Stimulated activated CD8-positive, alpha-beta memory T cell treated with anti-CD3 and anti-CD28 coated beads, Interleukin-12 subunit alpha, Interleukin-12 subunit beta, amount 100 ng/mL, for 1 hour (primary cell): ENCODE data around the gene HARS2.
"Not testable (repeated sequence)": the region's sequence is repeated elsewhere in the genome, so short reads cannot be mapped to it uniquely, and the experiment has no call there.

Experiments
- DNase-seq: peaks from one replicate; pipeline ENCODE4 v3.0.0-alpha.2; 2020; ENCODE audit warnings: low read depth

HARS2 gene

GRCh38 chr5:140690941-140691924, at the start of gene HARS2, which contains the start of gene HARS1:
Gene HARS2, plus strand, starts transcription at chr5:140691455. Its CDS starts 194 bp downstream, at chr5:140691649.
Gene HARS1, minus strand, starts transcription at chr5:140691370. Its CDS starts 66 bp downstream, at chr5:140691304.
- DNase-seq, result peak; percentile 72

GRCh38 chr5:140641716-140642115, 49.5 kb upstream of the HARS2 start:
- no peak for DNase-seq

DNA sequence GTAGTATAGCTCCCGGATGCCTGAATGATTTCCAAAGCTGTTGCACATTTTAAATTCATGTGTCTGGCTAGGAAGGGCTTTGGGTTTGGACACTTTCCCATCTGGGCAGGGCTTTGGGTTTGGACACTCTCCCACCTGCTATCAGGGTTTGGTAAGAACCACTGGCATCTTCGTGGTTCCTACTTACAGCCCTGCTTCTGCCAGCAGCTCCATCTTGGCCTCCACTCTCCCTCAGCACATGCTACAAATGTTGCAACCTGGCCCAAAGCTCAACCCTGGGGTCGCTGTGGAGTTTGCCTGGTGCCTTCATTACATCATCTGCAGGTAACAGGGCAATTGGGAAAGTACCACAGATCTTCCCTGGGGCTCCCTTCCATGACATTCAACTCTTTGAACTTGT, 48.5 kb upstream of the HARS2 start:
- no peak for DNase-seq

- no peak for DNase-seq
These were observed 44.2 kb upstream of the HARS2 start for GRCh38 chr5:140647042-140647419.

- DNase-seq, result no peak
These were observed 32.4 kb upstream of the HARS2 start for GRCh38 chr5:140658870-140659269.

GRCh38 chr5:140660371-140660770, 30.9 kb upstream of the HARS2 start:
- DNase-seq, result not testable (repeated sequence)

GRCh38 chr5:140664030-140664358, 27.3 kb upstream of the HARS2 start:
- no peak for DNase-seq

- peak; percentile 94 for DNase-seq
These were observed 26.7 kb upstream of the HARS2 start, which contains the start of gene WDR55 for GRCh38 chr5:140664359-140665119. Gene WDR55, plus strand, starts transcription at chr5:140664904. Its CDS starts 9 bp downstream, at chr5:140664913.

GRCh38 chr5:140671035-140671434, 20.2 kb upstream of the HARS2 start:
- not testable (repeated sequence) for DNase-seq

DNA sequence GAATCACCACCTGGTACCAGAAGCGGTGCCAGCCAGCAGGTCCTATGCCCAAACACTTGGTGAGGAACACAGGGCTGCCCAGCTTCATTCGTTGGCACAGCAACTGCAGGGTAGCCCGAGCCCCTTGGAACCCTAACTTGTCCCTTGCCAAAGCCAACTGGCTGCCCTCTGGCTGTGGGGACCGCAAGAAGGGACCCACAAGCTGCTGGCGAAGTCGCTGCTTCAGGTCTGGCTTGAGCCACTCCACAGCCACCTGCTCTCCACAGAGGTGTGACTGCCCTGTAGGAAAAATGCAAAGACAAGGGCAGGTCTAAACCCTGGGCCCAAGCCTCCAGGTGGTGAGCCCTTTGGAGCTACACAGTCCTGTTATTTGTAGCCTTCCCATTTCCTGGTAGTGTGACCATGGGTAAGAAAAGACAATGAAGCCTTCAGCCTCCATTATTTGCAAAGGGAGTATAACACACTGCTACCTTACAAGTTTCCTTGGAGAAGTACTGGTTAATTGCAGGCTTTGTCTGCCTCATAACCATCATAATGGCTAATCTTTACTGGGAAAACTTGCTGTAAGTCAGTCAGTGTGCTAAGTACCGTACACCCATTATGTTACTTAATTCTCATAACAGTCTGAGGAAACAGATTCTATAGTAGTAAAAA, 19.7 kb upstream of the HARS2 start:
- no peak for DNase-seq

DNA sequence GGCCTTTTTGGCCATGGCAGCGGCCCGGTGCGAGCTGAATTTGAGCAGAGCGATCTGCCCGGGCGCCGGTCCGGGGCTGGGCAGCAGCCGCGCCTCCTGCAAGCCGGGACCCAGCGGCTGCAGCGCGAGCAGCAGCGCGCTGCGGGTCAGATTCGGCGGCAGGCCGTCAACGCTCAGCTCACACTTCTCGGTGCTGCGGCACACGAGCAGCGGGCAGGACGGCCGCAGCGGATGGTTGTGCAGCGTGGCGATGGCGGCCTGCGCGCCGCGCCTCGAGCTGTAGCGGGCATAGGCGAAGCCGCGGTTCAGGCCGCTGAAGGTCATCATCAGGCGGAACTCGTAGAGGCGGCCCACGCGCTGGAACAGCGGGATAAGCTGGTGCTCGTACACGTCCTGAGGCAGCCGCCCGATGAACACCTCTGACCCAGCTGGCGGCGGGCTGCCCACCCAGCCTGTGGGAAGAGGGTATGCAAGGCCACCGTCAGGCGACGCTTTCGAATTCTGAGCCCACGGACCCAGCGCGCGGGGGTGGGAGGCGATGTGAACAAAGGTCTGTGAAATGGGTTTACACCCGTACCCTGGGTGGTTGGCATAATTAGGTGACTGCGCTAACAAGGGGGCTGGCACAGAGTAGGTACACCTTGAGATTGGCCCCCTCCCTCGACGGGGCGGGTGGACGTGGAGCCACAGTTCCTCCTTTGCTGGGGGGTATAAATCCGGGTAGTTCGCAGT, 18.6 kb upstream of the HARS2 start:
- no peak for DNase-seq

DNA sequence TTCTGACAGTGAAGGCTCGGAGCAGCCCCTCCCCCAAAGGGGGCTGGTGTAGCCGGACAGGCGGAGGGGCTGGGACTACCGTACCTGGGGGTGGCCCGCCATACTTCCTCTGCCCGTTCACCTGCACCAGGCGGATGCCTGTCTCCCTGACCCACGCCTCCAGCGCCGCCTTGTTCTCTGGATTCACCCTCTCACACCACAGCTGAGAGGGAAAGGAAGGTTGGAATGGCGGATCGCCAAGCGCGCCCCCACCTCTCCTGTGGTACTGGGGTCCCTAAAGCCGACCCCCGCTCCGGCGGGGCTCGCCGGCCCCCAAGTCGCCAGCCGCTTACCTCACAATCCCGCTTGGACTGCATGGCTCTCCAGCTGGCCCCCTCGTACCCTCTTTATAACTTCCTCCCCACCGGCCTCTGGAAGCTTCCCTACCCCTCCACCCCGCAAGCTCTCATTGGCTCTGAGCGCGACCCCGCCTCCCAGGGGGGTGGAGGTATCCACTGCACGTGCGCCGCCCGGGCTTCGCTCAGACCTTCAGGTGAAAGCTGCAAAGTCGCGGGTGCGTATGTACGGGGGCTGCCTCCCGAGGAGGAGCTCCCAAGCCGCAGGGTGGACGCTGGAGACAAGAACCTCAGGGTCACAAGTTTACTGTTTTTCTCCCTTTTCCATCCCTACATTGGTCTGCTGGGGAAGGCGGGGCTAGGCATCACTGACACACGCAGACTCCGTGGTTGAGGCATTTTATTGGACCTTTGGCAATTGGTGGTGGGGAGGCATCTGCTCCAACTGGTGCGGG, 17.9 kb upstream of the HARS2 start, which contains the start of gene DND1:
DND1 (minus strand) TSS at position 390 of the 790 bp plus-strand sequence; CDS start at position 356, 34 bp downstream.
- no peak for DNase-seq

- DNase-seq, result no peak
These were observed 17.0 kb upstream of the HARS2 start for GRCh38 chr5:140674211-140674610.

DNA sequence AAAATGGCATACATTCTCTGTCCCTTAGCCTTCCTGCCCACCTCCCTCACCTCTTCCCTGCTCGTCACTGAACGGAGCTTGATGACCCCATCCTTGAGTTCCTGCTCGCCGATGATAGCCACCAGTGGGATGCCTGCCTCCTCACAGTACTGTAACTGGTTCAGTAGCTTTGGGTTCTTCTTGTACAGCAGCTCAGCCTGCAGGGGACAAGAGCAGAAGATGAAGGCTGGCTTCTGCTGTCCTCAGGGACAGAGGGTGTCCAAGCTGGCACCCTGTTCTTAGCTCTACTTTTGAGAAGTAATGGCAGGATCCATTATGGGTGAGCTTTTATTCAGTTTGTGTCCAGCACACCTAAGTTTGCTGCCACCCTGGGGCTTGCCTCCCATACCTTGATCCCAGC, 16.6 kb upstream of the HARS2 start:
- no peak for DNase-seq

DNA sequence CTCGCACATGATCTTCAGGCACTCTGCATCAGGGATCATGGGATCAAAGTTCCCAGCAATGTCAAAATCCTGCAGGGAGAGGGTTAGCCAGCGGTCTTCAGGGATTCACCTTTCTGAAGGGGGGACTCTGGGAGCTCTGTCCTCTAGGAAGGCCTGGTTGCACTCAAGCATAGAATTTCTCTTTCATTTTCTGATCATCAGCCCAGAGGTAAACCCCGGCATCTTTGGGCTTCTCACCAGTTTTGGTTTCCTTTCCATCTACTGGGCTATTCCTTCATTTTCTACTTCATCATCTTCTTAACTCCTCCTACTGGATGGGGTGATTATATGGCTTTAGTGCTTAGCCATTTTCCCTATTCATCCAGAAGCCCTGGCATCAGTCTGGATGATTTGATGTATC, 13.3 kb upstream of the HARS2 start:
- no peak for DNase-seq

GRCh38 chr5:140678993-140679392, 12.3 kb upstream of the HARS2 start:
- no peak for DNase-seq

DNA sequence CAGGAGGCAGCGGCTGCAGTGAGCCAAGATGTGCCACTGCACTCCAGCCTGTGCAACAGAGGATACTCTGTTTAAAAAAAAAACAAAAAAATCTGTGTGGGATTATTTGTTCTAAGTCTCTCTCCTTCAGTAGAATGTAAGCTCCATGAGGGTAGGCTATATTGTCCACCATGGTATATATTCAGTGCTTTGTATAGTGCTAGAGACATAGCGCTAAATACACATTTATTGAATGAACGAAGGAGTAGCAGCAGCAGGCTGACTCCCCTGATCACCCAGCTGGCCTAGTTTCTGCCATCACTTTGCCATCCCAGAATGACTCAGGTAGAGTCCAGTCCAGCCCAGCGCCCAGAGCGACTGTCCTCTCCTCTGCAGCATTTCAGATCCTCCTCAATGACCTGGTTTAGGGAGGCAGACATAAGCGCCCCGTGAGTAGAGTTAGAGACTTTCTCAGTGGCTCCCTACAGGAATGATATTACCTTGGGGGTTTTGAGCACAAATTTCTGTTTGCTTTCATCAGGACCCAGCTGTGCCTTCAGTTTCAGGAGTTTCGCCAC, 801 bp upstream of the HARS2 start:
- no peak for DNase-seq

GRCh38 chr5:140694276-140694675, 3.0 kb downstream of the HARS2 start:
- DNase-seq, result no peak

DNA sequence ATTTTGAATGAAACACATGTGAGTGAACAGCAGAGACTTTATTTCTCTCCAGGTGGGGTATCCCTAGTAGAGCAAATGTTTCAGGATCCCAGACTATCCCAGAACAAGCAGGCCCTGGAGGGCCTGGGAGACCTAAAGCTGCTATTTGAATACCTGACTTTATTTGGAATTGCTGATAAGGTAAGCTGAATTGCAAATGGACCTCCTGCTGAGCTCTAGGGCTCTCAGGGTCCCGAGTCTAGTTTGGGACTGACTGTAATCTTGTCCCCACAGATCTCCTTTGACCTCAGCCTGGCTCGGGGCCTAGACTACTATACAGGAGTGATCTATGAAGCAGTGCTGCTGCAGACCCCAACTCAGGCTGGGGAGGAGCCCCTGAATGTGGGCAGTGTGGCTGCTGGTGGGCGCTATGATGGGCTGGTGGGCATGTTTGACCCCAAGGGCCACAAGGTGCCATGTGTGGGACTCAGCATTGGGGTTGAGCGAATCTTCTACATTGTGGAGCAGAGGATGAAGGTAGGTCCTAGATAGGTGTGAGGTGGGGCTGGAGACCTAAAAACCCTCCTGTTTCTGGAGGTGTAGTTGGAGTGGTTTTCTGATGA, 5.7 kb downstream of the HARS2 start:
- no peak for DNase-seq
